SK-N-SH treated with all-trans-retinoic acid at 6 μM for 48 hours (cell line): ENCODE measurements around the gene HDAC5.

ENCODE experiments used
- BACH2 ChIP-seq: fragments of 250-450 bp; sonication (Bioruptor Pico); IDR thresholded peaks from 2 replicates; pipeline ENCODE4 v1.9.0; 2021; ENCODE audit warnings: mild to moderate bottlenecking, borderline replicate concordance
- CREB5 ChIP-seq: fragments of 250-450 bp; sonication (Bioruptor Pico); IDR thresholded peaks from 2 replicates; pipeline ENCODE4 v1.5.1; 2020; ENCODE audit warnings: low read depth, mild to moderate bottlenecking, moderate library complexity
- PPARA ChIP-seq: fragments of 250-450 bp; sonication (Bioruptor Pico); IDR thresholded peaks from 2 replicates; pipeline ENCODE4 v1.5.0; 2020; ENCODE audit warnings: mild to moderate bottlenecking, borderline replicate concordance
- ZFP30 ChIP-seq: fragments of 450-650 bp; formaldehyde crosslinking; IDR thresholded peaks from 2 replicates; pipeline ENCODE4 v1.5.0; 2022; ENCODE audit warnings: mild to moderate bottlenecking, moderate library complexity

- TF ChIP-seq CREB5 (no peak), PPARA (no peak), BACH2 (CRISPR knock-in tag) (no peak), ZFP30 (CRISPR knock-in tag) (no peak)
Observed at GRCh38 chr17:44086364-44087311, 36.8 kb downstream of the HDAC5 start.
